Inflammatory macrophage treated with lipopolysaccharide for 4 hours (primary cell): Measurements from ENCODE around the gene ICE2.

ENCODE experiments used
- DNase-seq: peaks from one replicate; pipeline ENCODE4 v3.0.0-alpha.2; 2020

ICE2 gene

DNA sequence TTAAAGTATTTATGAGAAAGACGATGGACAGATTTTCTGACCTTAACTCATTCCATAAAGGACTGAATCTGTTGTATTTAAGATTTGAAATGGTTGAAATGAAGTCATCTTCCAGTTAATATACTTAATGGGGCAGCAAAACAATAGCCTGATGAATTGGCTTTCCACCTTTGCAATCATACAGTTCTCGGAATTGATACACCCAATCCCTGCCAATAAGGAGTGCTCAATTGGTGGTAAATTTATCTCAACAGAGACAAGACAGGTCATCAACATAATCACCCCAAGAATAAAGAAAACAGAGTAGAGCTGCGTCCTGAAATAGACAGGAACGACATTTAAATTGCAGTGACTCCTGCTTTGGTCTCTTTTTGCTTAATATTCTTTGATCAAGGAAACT lies 92.3 kb downstream of the ICE2 start:
- DNase-seq = no peak

- peak; percentile 33 for DNase-seq
Measured at GRCh38 chr15:60385620-60386552, 93.1 kb downstream of the ICE2 start.

DNA sequence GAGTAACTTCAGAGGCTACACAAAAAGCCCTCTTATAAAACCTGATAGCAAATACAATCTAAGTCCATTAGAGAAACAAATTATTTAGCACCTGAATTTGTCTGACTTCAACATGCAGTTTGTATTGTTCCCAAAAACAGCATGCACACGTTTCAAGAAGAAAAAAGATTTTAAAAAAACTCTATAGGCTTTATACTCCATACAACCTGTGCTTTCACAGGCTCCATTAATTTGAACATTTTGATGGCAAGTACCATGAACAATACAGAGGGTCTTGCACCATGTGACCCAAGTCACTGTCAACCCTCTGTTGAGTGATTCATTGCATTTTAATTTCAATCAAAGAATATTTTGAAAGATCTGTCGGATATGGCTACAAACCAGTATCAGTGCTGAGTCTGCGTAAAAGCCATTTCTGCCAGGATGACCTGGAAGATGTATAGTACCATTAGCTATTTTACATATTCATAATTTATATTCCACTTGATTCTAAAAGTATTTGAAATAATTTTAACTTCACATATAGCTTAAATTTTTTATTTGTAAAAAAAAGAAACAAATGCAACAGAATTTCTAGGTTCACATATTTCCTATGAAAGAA lies 94.3 kb downstream of the ICE2 start:
- no peak for DNase-seq

GRCh38 chr15:60384053-60384452 lies 94.9 kb downstream of the ICE2 start:
- no peak for DNase-seq

DNA sequence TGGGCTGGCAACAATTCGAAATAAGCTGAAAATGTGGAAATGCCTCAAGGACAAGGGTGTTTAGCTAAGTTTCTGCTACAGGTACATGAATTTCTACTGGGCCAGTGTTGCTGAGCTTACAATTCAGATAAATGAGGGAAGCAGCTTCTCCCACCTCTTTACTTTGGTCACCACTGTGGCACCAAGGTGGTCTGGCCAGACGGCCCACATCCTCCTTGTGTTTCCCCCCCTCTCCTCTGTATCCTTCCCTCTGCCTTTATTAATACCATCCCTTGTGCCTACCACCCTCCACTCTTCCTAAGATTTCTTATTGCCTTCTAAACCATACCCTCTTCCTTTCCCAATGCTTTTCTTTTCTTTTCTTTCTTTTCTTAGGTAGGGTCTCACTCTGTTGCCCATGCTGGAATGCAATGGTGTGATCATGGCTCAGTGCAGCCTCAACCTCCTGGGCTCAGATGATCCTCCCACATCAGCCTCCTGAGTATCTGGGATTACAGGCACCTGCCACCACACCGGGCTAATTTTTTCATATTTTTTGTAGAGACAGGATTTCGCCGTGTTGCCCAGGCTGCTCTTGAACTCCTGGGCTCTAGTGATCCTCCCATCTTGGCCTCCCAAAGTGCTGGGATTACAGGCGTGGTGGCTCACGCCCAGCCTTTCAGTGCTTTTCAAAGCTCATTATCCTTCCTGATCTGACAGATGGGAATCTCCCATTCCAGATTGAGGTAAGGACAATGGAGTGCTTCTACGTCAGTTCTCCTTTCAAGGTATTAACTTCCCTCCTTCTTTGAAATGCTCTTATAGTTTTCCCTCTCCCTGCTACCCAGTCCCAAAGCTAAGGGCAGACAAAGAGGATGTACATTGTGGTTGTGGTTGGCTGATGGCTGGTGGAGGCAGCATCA lies 95.9 kb downstream of the ICE2 start:
- DNase-seq = no peak

DNA sequence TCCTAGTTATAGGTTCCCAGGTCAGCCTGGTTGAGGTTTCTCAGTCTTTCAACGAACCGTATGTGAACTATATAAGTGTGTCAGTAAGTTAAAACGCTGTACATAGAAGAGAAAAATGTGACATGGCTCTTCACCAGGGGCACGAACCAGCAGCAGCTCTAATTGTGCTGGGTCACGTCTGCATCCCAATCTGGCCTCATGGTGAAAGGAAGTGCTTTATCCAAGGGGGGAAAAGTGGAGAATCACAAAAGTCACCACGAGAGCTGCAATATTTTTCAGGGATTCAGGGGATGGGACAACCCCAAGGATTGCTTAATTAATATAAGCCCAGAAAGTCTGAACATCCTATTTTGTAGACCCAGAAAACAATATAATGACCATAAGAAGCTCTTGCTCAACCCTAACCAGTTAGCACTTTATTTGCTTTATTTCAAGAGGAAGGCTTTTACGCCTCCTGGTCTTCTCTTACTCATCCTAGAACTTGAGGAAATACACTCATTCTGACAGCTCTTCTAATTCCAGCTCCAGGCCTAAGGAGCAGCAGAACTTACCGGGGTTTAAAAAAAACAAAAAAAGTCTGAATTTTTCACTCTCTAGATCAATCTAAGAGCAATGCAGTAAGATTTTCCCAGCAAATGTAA lies 97.7 kb downstream of the ICE2 start:
- DNase-seq = peak; percentile 13

- no peak for DNase-seq
Measured at GRCh38 chr15:60379525-60380274, 99.2 kb downstream of the ICE2 start.

DNA sequence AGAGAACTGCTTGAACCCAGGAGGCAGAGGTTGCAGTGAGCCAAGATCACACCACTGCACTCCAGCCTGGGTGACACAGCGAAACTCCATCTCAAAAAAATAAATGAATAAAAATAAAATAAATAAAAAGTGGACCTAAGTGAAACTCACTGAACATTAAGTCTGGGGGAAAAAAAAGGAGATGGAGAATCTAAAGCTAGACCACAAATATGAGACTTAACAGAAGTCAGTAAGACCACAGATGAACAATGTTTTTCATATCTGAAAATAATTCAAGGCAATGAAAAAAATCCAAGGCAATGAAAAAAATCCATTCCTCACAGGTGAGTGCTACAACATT lies 99.8 kb downstream of the ICE2 start:
- no peak for DNase-seq

GRCh38 chr15:60376677-60377095 lies 102.3 kb downstream of the ICE2 start:
- DNase-seq = no peak

GRCh38 chr15:60375306-60375705 lies 103.6 kb downstream of the ICE2 start:
- DNase-seq = no peak

- no peak for DNase-seq
Measured at GRCh38 chr15:60374628-60375081, 104.3 kb downstream of the ICE2 start.

DNA sequence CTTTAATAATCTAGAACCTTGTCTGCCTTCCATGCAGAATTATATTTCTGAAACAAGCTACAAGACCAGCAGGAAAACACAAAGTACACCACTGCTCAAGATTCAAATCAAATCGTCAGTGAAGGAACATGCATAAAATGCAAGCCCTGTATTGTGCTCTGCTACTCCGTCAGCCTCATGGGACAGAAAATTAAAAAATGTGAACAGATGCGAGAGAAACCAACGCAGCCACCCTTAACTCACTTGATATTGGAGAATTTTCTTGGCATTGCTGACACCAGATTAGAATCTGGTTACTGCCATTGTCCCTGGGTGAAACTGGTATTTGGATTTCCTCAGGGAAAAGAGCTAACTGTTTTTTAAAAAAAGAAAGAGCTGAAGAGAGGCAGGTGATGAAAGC lies 104.7 kb downstream of the ICE2 start:
- DNase-seq = no peak

GRCh38 chr15:60373745-60374144 lies 105.2 kb downstream of the ICE2 start:
- DNase-seq = no peak

DNA sequence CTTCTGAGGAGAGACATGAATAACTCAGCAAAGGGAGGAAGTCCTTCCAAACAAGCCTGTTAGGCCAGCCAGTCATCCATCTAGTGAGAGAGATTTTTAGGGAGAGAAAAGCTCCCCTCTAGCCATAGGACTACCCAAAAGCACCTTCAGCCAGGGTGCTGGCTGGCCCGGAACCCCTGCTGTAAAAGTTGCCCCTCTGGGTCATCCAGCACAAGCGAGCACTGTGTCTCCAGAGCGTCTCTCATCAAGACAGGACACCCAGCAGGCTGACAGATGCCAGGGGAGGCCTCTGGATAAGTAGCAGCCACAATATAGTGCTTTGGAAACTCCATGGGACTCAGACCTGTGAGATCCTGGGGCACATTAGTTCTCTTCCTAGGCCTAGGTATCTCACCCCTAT lies 105.6 kb downstream of the ICE2 start:
- no peak for DNase-seq

DNA sequence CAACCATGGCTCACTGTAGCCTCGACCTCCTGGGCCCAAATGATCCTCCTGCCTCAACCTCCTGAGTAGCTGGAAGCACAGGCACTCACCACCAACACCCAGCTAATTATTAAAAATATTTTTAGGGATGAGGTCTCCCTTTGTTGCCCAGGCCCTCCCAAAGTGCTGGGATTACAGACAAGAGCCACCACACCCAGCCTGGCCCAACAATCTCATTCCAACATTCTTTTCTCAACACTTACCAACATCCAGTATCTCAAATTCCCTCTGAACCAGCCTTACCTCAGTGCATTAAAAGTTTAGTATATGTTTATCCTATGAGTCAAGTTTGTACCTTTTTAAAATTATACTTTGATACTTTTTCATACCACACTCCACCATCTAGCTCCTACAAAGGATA lies 106.2 kb downstream of the ICE2 start:
- DNase-seq = no peak

- DNase-seq = no peak
Measured at GRCh38 chr15:60372227-60372626, 106.7 kb downstream of the ICE2 start.

DNA sequence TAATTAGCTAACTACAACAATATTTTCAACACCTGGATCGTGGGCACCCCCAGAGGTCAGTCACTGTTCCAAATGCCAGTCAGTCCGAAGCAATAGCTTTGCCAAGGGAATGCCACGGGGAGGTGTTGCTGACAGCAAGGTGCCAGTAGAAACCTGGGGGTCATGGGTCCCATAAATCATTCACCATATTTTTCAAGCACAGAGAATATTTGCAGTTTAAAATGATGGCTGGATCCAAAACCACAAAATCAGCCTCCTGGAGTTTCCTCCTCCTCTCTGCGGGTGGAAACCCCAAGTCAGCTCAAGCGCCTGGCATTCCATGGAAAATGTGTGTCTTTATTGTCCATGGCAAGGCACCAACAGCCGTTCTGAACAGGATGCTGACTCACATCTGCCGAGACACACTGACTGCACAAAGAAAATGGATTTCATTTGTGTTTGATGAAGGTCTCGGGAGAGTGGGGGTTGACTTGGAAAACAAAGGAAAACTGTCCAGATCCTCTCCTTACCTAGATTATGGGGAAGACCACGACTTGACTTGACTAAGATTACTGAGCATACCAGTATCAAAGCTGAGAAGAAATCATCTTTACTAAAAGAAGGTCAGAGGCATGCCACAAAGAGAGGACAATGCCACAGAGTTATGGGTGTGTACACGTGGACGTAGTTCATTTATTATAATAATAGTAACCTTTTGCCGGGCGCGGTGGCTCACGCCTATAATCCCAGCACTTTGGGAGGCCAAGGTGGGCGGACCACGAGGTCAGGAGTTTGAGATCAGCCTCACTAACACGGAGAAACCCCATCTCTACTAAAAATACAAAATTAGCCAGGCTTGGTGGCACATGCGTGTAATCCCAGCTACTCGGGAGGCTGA lies 107.5 kb downstream of the ICE2 start:
- DNase-seq = no peak

DNA sequence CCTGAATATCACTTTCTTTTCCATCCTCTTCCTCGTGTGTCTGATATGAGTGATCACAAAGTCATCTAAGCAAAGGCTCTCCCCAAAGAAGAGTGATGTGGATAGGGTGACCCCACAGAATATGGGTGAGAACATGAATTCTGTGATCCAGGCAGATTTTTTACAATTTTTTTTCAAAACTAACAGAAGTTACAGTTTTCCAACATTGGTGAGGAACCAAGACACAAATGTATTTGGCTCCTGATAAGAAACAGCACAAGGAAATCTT lies 108.1 kb downstream of the ICE2 start:
- DNase-seq = no peak

GRCh38 chr15:60370105-60370868 lies 108.7 kb downstream of the ICE2 start:
- DNase-seq = peak; percentile 20

DNA sequence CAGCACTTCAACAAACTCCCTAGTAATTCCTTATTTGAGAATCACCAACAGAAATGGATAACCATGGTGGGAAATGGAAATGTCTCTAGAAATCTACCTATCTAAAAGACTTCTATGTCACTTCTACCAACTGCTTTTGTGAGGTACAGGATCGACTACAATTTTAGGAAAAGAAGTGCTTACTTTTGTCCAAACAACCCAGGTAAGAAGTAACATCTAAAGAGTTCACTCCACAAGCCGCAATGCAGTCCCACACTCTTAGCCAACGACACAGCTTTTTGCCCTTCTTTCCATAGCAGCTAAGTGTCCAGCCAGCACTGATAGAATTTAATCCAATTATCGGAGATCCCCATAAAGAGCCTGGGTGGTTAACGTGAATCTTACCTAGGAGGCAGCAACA lies 109.2 kb downstream of the ICE2 start:
- no peak for DNase-seq
